BJ (cell line): ENCODE data around the gene BTNL3. TPM values are rescaled to one million over a fixed set of nuclear protein-coding genes. Genes with fewer than 3 reads are reported as not detected.

Experiments
- CTCF ChIA-PET: fragments of 350-600 bp; formaldehyde crosslinking; extraction: SDS; loops from one replicate; lab custom pipeline; 2021; ENCODE audit warnings: antibody characterized with exemption, inconsistent platforms; lab: Yijun Ruan, JAX
- POLR2A ChIA-PET: fragments of 300-600 bp; sonication (Branson Sonifier 250); formaldehyde crosslinking; extraction: SDS; loops from one replicate; lab custom pipeline; 2021; ENCODE audit warnings: antibody characterized with exemption; lab: Charles Lee
- DNase-seq: peaks from one replicate; pipeline ENCODE4 v3.0.0-alpha.2; 2011; ENCODE audit warnings: low read depth
- H3K27me3 ChIP-seq: 2 replicates; pipeline ENCODE4 v1.6.0; 2011; ENCODE audit warnings: low read length; ENCODE audit not compliant: control insufficient read depth, insufficient read depth
- H3K36me3 ChIP-seq: 2 replicates; pipeline ENCODE4 v1.5.1; 2011; ENCODE audit warnings: low read length; ENCODE audit not compliant: control insufficient read depth, insufficient read depth
- H3K4me3 ChIP-seq: 2 replicates; pipeline ENCODE4 v1.5.1; 2011; ENCODE audit warnings: low read depth, mild to moderate bottlenecking, control low read depth, low read length
- polyA plus RNA-seq: library from polyadenylated mRNA; depleted of rRNA; stranded (reverse); fragments of >200 nt; gene quantifications from 2 replicates; pipeline ENCODE4 v1.2.3, GENCODE V29; 2011
- TF ChIP-seq, protein P1 (sequence below): IDR thresholded peaks from 2 replicates; pipeline ENCODE4 v1.5.1; 2011; ENCODE audit warnings: low read depth, mild to moderate bottlenecking, control low read depth, inconsistent platforms, low read length, moderate library complexity; ENCODE audit not compliant: insufficient read depth

BTNL3 gene
- polyA plus RNA-seq, 1 experiment = not detected

DNA sequence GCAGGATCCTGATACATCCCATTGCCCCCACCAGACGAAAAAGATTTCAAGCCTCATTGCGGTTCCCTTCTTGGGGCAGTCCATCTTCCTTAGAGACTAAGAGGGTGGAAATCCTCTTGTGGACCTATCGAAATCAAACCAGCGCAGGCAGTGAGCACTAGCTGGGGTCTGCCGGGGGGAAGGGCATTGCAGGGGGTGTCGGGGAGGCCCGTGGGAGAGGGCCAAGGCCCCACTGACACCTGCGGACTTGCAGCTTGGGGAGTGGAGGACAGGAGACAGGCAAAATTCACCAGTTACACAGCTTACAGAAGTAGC lies 51.9 kb downstream of the BTNL3 start:
- DNase-seq = no peak
- CTCF ChIA-PET = no interaction called here
- H3K27me3 ChIP-seq = no peaks in the 10 kb centered on the region
- TF ChIP-seq, protein P1, sequence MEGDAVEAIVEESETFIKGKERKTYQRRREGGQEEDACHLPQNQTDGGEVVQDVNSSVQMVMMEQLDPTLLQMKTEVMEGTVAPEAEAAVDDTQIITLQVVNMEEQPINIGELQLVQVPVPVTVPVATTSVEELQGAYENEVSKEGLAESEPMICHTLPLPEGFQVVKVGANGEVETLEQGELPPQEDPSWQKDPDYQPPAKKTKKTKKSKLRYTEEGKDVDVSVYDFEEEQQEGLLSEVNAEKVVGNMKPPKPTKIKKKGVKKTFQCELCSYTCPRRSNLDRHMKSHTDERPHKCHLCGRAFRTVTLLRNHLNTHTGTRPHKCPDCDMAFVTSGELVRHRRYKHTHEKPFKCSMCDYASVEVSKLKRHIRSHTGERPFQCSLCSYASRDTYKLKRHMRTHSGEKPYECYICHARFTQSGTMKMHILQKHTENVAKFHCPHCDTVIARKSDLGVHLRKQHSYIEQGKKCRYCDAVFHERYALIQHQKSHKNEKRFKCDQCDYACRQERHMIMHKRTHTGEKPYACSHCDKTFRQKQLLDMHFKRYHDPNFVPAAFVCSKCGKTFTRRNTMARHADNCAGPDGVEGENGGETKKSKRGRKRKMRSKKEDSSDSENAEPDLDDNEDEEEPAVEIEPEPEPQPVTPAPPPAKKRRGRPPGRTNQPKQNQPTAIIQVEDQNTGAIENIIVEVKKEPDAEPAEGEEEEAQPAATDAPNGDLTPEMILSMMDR = no peak
- POLR2A ChIA-PET = no interaction called here
- H3K4me3 ChIP-seq = no peak overlapping the region
- H3K36me3 ChIP-seq = no peaks in the 10 kb centered on the region

DNA sequence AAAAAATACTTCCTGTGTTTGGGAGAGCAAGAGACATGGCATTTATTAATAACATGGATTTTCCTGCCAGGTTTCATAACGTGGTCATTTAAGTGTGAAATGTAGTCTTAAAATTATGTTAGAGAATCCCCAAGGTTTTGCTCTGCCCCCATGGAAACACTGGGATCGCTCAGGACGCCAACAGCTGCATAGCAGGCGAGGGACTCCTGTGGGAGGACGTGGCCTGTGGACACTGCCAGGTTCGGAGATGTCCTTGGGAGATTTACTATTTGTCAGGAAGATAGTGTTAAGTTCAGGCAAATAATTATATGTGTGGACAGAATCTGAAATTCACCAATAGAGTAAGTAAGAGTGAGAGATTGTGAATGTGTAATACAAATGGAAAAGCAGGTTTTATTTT lies 52.4 kb downstream of the BTNL3 start:
- Histone ChIP-seq H3K27me3 (no peaks in the 10 kb centered on the region), H3K4me3 (no peak overlapping the region), H3K36me3 (no peaks in the 10 kb centered on the region)
- no peak for DNase-seq
- CTCF ChIA-PET = no interaction called here
- POLR2A ChIA-PET = no interaction called here
- TF ChIP-seq, protein P1 = no peak

DNA sequence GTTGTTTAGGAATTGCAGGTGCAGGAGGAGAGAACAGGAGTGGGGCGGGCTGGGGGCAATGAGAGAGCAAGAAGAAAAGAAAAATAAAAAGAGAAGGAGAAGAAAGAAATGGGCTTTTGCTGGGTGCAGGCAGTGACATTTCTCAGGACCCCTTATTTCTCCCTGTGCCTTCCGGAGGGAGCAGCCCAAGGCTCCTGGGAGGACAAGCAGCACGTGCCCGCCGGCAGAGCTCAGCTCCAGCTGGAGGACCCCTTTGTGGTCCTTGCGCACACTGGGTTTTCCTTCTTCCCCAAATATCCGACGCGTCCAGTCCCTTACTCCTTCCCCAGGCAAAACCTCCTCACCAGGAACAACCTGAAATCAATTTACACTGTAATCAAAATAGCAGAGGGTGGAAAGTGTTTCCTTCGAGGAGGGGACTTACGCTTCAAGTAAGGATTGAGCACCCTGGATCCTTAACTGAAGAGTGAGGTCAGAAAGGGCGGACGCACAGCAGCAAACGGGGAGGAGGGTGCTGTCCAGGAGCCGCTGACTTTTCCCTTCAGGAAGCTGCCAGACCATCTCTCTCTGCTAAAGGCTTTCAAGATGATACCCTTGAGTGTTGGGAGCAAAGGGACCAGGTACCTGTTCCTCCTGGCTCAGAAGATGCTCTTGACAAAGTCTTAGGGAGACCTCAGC lies 53.5 kb downstream of the BTNL3 start:
- ChIA-PET POLR2A (no interaction called here), CTCF (no interaction called here)
- Histone ChIP-seq H3K27me3 (no peaks in the 10 kb centered on the region), H3K36me3 (no peaks in the 10 kb centered on the region), H3K4me3 (no peak overlapping the region)
- no peak for DNase-seq
- TF ChIP-seq, protein P1 = no peak

DNA sequence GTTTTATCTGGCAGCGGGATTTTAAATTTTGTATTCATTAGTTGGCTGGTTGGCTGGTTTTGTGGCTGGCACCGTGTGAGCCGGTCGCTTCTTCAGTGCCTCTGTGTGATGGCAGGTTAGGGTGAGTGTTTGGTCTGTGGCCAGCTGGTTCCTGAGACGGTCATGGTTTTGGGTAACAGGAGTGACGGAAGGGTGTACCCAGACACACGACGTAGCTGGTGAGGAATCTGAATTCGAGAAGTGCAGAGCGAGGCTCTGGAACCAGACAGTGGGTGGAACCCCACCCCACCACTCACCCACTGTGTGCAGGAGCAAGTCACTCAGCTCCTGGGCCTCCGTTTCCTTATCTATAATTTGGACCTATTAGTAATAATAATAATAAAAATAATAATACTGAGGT lies 54.1 kb downstream of the BTNL3 start:
- H3K27me3 ChIP-seq = no peaks in the 10 kb centered on the region
- ChIA-PET CTCF (no interaction called here), POLR2A (no interaction called here)
- TF ChIP-seq, protein P1 = no peak
- no peak for DNase-seq
- no peak overlapping the region for H3K4me3 ChIP-seq
- H3K36me3 ChIP-seq = no peaks in the 10 kb centered on the region

DNA sequence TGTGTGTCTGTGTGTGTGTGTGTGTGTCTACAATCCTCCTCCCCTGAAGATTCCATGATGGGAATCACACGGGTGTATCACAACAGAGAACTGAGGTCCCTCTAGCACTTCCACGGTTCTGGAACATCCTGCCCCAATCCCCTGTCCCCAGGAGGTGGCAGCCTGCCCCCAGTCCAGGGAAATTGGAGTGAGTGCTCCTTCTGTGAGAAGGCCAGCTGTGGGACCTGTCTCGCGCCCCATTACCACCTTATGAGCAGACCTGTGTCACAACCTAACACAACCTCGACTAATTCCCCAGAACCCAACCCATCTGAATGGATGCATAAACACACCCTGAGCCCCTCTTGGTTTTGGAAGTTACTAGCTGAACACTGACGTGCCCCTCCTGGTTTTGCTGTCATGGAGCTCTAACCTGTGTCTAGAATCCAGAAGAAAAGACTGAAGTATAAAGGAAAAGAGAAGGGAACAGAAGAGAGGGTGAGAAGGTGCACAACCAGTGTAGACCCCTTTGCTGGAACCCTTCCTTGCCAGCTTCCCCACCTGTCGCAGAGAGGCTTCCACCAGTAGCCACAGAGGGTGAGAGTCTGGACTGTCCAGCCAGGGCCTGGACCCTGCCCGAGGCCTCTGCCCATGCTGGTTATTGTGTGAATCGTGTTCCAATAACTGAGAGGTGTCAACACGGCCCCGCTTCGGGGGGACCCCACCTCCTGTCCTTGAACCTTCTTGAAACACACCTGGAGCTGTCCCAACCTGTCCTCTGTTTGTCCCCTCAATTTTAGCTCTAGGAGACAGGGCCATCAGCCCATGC lies 54.8 kb downstream of the BTNL3 start:
- no peaks in the 10 kb centered on the region for H3K27me3 ChIP-seq
- no peak overlapping the region for H3K4me3 ChIP-seq
- no peaks in the 10 kb centered on the region for H3K36me3 ChIP-seq
- CTCF ChIA-PET = no interaction called here
- POLR2A ChIA-PET = no interaction called here
- DNase-seq = no peak
- TF ChIP-seq, protein P1 = no peak
